GM18517 (cell line): ENCODE measurements around the gene NEMP1.
"Not testable (repeated sequence)": the region's sequence is repeated elsewhere in the genome, so short reads cannot be mapped to it uniquely, and the experiment has no call there.

ENCODE experiments used
- ATAC-seq: cut with Tn5 transposase; IDR thresholded peaks from one replicate; pipeline ENCODE4 v1.9.1; 2021; ENCODE audit warnings: mild to moderate bottlenecking, moderate library complexity; ENCODE audit not compliant: unreplicated experiment

NEMP1 gene, protein sequence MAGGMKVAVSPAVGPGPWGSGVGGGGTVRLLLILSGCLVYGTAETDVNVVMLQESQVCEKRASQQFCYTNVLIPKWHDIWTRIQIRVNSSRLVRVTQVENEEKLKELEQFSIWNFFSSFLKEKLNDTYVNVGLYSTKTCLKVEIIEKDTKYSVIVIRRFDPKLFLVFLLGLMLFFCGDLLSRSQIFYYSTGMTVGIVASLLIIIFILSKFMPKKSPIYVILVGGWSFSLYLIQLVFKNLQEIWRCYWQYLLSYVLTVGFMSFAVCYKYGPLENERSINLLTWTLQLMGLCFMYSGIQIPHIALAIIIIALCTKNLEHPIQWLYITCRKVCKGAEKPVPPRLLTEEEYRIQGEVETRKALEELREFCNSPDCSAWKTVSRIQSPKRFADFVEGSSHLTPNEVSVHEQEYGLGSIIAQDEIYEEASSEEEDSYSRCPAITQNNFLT

DNA sequence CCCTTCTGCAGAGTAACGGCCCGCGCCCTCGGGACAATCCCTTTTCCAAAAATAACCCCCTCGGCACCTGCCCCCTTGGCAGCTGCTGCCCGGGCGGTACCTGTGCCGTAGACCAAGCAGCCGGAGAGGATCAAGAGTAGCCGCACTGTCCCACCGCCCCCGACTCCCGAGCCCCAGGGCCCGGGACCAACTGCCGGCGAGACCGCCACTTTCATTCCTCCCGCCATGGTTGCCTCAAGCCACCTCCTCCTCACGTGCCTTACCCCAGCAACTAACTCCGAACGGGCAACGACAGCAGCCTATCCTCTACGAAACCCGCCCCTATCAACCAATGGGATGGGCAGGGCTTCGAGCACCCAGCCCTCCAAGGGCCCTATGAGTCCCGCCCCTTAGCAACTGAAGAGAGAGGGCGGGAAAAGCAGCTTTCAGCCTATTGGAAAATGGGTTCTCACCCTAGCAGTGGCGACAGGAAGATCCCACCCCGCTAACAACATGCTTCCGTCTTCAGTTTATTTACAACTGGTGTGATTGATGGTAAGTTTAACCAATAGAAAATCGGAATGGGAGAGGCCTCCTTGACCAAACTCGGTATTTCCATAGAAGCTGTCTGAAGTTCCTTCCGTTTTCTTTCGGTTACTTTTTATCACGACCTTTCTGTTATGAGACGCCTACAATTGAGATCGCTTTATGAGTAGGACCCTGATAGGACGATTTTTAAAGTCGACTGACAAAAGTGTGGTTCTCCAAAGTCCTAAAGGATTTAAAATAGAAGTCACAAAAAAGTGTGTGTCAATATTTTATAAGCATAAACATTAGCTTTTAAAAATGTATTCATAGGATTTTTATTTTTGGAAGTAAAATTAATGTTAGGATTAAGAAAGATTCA, at the start of gene NEMP1:
Gene NEMP1, minus strand, starts transcription at position 273 of the 886 bp plus-strand sequence. Its CDS starts 46 bp downstream, at position 227.
- ATAC-seq: peak; percentile 98

DNA sequence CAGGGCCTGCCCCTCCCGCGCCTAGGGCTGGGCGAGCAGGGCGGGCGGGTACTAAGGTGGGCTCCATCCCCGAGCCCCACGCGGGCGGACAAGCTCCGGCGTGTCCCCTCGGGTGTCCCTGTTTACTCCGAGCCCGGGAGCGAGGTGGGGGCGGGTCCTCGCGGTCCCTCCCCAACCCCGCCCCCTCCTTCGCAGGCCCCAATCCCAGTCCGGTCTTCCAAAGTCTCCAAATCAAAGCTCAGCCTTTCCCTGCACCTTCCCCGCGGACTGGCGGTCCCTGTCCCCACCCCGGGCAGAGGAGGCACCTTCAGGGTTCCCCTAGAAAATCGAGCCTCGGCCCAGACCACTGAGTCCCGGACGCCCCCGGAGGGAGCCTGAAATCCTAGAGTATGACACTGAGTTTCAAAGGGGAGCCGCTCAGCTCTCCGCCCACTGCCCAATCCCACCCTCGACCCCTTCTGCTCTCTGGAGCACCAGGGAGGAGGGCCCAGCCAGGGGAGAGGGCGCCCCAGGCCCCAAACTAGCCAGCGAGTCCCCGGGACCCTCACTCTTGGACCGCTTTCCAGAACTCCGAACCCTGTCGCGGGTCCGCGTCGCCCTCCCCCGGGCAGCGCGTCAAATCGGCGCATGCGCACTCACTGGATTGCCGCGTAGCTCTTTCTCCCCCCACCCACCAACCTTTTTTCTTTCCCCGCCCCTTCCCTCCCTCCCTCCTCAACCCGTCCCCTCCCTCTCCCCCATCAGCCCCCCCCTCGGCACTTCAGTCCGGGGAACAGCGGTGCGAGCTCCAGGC, 49.3 kb upstream of the NEMP1 start, which contains the start of gene LRP1:
Gene LRP1, plus strand, starts transcription at position 758 of the 793 bp plus-strand sequence. CDS start 482 bp downstream, outside the sequence.
- no peak for ATAC-seq

- ATAC-seq: no peak
Observed at GRCh38 chr12:57127101-57127725, 48.6 kb upstream of the NEMP1 start.

DNA sequence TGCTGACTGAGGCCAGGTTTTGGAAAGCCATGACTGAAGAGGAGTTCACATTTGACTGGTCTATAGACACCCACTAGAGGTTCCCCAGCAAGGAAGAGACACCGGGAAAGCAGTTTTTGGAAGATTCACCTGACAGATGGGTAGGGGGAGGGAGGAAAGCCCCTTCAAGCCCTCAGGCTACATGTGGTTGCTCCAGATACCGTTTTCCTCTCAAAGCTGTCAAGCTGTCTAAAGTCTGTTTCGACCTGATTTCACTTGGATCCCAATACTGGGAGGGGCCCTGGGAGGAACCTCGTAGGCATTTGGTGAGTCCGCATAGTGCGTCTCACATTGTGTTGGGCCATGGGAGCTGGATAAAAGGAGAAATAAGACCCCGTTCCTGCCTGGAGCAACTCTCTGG, 48.0 kb upstream of the NEMP1 start:
- no peak for ATAC-seq

DNA sequence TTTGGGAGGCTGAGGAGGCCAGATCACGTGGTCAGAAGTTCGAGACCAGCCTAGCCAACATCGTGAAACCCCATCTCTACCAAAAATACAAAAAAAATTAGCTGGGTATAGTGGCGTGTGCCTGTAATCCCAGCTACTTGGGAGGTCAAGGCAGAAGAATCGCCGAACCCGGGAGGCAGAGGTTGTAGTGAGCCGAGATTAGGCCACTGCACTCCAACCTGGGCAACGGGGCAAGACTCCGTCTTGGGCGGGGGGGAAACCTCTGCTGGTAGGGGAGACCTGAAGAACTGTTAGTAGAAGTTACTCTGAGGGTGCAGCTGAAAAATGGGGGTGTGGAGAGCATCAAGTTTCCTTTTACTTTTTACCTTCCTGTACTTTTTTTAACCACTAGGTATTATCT, 47.5 kb upstream of the NEMP1 start:
- ATAC-seq: no peak

GRCh38 chr12:57124261-57124877, 45.8 kb upstream of the NEMP1 start:
- ATAC-seq: peak; percentile 57

- ATAC-seq: no peak
Observed at GRCh38 chr12:57123813-57124212, 45.2 kb upstream of the NEMP1 start.

DNA sequence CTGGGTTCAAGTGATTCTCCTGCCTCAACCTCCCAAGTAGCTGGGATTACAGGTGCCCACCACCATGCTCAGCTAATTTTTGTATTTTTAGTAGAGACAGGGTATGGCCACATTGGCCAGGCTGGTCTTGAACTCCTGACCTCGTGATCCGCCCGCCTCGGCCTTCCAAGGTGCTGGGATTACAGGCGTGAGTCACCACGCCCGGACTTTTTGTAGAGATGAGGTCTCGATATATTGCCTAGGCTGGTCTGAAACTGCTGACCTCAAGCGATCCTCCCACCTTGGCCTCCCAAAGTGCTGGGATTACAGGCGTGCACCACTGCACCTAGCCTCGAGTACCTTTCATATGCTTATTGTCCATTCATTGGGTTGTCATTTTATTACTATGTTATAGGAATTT, 42.1 kb upstream of the NEMP1 start:
- ATAC-seq: not testable (repeated sequence)

DNA sequence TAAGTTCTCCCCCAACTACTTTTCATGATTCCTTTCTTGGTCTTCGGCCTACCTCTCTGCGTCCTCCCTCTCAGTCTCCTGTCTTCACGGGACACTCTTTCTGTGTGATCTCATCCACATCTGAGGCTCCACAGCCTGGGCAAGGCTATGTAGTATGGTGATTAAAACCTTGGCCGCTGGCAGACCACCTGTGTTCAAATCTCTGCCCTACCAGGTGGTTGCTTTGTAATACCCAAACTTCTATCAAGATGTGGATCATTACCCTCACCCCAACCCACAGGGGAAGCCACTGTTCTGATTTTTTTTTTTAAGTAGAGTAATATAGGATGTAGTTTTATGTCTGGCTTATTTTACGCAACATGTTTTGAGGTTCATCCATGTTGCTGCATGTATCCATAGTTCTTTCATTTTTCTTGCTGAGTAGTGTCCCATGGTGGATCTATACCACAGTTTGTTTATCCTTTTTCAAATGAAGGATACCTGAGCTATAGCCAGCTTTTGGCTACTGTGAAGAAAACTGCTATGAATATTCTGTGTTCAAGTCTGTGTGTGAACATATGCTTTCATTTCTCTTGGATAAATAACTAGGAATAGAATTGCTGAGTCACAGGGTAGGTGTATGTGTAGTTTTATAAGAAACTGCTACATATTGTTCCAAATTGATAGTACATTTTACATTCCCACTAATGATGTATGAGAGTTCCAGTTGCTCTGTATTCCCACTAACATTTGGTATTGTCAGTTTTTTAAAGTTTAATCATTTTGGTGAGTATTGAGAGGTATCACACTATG, 40.9 kb upstream of the NEMP1 start:
- no peak for ATAC-seq

GRCh38 chr12:57118711-57119271, 40.2 kb upstream of the NEMP1 start:
- ATAC-seq: no peak

GRCh38 chr12:57116580-57117281, 38.1 kb upstream of the NEMP1 start:
- no peak for ATAC-seq

DNA sequence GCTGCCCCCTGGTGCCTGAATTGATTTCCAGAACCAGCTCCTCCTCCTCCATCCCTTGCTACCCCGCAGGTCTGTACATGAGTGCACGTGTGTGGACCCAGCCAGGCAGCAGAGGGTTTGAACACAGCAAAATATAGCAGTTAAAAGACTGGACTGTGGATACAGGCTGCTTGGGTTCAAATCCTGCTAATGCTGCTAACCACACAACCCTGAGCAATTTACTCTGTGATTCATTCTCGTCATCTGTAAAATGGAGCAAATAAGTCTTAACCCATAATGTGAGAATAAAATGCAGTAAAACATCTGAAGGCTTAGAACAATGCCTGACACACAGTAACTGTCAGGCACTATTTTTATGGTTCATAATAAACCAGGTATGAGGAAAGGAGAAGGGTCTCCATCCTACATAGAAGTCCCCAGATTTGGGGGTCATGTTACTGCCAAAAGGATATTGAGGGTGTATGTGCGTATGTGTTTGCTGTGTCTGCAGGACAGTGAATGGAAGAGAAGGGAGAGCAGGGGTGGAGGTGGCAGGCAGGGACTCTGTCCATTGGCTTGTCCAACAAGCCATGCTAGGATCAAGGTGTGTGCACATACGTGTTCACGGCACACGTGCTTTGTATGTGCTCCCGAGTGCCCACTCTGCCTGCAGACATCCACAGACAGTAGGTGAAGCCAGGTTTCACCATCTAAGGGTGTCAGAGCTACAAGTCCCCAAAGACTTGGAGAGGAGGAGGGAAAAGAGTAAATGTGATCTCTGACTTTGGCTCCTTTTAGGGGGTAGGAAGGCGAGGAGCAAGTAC, 34.1 kb upstream of the NEMP1 start:
- ATAC-seq: peak; percentile 67

DNA sequence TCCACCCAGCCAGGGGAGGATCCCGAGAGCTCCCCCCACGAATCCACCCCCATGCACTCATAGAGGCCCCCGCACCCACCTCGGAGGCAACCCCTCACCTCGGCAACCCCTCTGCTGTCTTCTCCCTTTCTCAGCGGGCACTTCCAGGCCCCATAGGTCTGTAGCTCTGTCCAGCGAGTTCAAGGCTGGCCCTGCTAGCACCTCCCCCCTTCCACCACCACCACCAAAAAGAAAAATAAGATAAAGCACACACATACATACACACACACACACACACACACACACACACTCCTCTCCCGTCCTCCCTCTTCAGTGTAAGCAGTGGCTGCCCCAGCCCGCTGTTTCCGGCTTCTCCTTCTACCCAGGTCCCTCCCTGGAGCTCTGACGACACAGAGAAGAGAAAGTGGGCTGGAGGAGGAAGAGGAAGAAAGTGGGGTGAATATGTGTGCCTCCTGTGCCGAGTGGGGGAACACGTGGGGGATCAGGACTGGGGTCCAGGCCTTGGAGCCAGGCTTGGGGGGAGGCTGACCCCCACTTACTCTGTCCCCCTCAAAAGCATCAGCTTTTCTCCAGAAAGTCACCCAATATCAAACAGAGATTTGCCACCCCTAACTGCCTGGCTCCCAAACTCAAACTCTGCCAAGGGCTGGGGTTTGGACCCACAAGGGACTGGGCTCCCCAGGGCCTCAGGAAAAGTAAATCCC, 32.6 kb upstream of the NEMP1 start, which contains the start of gene STAT6:
Gene STAT6, minus strand, starts transcription at position 332 of the 704 bp plus-strand sequence. CDS start 3,084 bp downstream, outside the sequence.
- peak; percentile 45 for ATAC-seq

DNA sequence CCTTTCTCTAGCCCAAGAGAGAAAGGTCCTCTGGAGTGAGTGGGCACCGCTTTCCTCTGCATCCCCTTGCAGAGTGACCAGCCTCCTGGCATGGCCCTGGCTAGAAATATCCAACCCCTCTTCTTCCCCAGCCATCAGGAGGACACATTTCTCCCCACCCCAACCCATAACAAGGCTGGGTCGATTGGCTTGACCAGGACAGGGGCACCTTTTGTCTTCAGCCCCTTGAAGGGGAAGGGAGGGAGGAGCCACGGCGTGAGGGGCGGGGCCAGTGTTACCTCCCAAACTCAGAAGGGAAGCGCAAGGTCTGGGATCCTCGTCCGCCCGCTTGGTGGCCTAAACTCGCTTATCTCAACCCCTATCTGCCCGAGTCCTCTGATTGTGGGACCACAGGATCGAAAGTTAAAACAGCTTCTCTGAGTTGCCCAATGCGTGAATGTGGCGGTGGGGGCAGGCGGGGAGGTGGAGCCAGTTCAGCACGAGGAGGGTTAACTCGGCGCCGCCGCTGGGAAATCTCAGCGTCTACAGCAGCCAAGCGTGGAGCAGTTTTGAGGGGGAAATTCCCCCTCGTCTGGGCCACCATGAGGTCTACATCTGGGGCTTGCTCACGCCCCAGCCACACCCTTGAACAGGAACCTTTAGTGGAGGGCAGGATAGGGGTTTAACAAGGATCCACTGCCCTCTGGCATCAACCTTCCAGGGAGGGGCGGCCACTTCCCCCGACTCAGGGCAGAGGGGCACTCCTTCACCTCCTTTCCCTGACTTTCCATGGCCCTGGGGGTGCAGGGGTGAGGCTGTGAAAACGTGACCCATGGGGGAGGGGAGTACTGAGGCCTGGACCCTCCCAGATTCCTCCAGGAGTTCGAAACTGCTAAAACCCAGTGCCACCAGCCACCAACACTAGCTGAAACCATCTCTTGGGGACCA, 31.8 kb upstream of the NEMP1 start:
- no peak for ATAC-seq
